Measurements from ENCODE around the gene SERPINB5. TPM values are rescaled to one million over a fixed set of nuclear protein-coding genes. Genes with fewer than 3 reads are reported as not detected.
A peak's percentile ranks its signal among the peaks of the same experiment; 100 is the strongest.
"Not testable (repeated sequence)": the region's sequence is repeated elsewhere in the genome, so short reads cannot be mapped to it uniquely, and the experiment has no call there.

SERPINB5 gene
- total RNA-seq, 4 donors from 2014 or later = 0.69 TPM; not detected in 3

DNA sequence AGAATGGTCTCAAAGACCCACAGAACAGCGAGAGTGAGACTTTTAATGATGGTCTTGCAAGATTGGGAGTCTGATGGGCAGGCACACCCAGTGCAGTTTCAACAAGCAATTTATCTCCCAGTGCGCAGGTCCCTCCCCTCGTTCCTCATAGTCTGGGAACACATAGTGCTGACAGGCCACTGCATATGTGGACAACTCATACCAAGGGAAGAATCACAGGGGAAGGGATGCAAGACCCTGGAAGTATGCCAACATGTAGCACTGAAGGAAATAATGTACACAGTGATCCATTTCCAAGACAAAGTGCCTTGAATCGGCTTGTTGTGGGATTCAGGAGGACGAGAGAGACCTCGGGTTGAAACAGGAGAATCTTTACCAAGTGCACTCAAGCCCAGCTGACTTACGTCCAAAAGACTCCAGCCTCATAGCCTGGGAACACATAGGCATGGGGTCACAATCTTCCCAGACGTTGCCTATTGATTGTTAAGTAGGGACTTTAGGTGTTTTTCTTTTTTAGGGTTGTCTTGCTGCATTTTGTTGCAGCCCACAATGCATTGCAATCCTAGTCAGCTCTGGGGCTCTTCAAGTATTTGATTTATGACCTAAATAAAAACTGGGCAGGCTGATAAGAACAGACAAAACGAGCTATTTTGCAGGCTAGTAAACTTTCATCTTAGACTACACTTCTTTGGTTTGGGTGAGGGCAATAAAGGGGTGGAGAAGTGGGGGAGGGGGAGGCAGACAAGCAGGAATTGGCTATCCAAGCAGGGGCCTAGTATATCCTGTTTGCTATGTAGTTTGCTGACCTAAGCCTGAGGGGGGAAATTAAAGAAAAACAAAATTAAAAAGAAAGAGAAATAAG is 24.7 kb upstream of the SERPINB5 start:
- Histone ChIP-seq H3K27ac (peak overlapping the region; percentile 77 to 82), H3K4me1 (no peaks in the 10 kb centered on the region), H3K9me3 (no peaks in the 10 kb centered on the region), H3K4me3 (no peak overlapping the region), H3K36me3 (no peaks in the 10 kb centered on the region), H3K27me3 (no peaks in the 10 kb centered on the region)
- intact Hi-C loops (cut with DNase I; ENCODE audit: low total_unique reads) = no loop called here
- no peak for TF ChIP-seq POLR2A (IDR thresholded peaks at IDR 0.05)
- TF ChIP-seq CTCF (IDR thresholded peaks at IDR 0.05) = no peak
- peak in 1 of 2 donors; percentile 68 for DNase-seq

- H3K4me3 ChIP-seq; H3K4me1 ChIP-seq; intact Hi-C loops (cut with DNase I; ENCODE audit: low total_unique reads); DNase-seq; H3K9me3 ChIP-seq; H3K27me3 ChIP-seq; H3K36me3 ChIP-seq: not testable (repeated sequence)
- peak overlapping the region; percentile 77 to 82 for H3K27ac ChIP-seq
Observed at GRCh38 chr18:63452751-63453150, 24.0 kb upstream of the SERPINB5 start.

- Histone ChIP-seq H3K4me3 (no peak overlapping the region), H3K9me3 (no peaks in the 10 kb centered on the region), H3K27me3 (no peaks in the 10 kb centered on the region), H3K4me1 (no peaks in the 10 kb centered on the region), H3K27ac (peak overlapping the region in 1 of 2 donors; percentile 26), H3K36me3 (no peaks in the 10 kb centered on the region)
- DNase-seq = no peak
- no peak for TF ChIP-seq POLR2A (IDR thresholded peaks at IDR 0.05)
- TF ChIP-seq CTCF (IDR thresholded peaks at IDR 0.05) = no peak
- intact Hi-C loops (cut with DNase I; ENCODE audit: low total_unique reads) = no loop called here
Observed at GRCh38 chr18:63454497-63454896, 22.3 kb upstream of the SERPINB5 start.

- Histone ChIP-seq H3K4me3 (no peak overlapping the region), H3K27me3 (no peaks in the 10 kb centered on the region), H3K4me1 (no peaks in the 10 kb centered on the region), H3K9me3 (no peaks in the 10 kb centered on the region), H3K36me3 (no peaks in the 10 kb centered on the region), H3K27ac (no peak overlapping the region)
- no peak for TF ChIP-seq POLR2A (IDR thresholded peaks at IDR 0.05)
- no peak for TF ChIP-seq CTCF (IDR thresholded peaks at IDR 0.05)
- intact Hi-C loops (cut with DNase I; ENCODE audit: low total_unique reads) = no loop called here
- no peak for DNase-seq
Observed at GRCh38 chr18:63457977-63458376, 18.8 kb upstream of the SERPINB5 start.

GRCh38 chr18:63460414-63460813 is 16.3 kb upstream of the SERPINB5 start:
- no peak for DNase-seq
- no peaks in the 10 kb centered on the region for H3K4me1 ChIP-seq
- H3K36me3 ChIP-seq = no peaks in the 10 kb centered on the region
- no peak overlapping the region for H3K27ac ChIP-seq
- no peaks in the 10 kb centered on the region for H3K9me3 ChIP-seq
- no peaks in the 10 kb centered on the region for H3K27me3 ChIP-seq
- TF ChIP-seq CTCF (IDR thresholded peaks at IDR 0.05) (no peak), POLR2A (IDR thresholded peaks at IDR 0.05) (no peak)
- H3K4me3 ChIP-seq = no peak overlapping the region
- intact Hi-C loops (cut with DNase I; ENCODE audit: low total_unique reads) = no loop called here
